HG02973 (cell line): ENCODE measurements around the gene TBC1D3D.
"Not testable (repeated sequence)": the region's sequence is repeated elsewhere in the genome, so short reads cannot be mapped to it uniquely, and the experiment has no call there.

Experiments
- ATAC-seq: cut with Tn5 transposase; IDR thresholded peaks from one replicate; pipeline ENCODE4 v1.9.1; 2021; ENCODE audit warnings: moderate library complexity; ENCODE audit not compliant: unreplicated experiment

TBC1D3D gene

GRCh38 chr17:38003676-38004075 is at the start of gene TBC1D3D:
TSS of gene TBC1D3D (plus strand) at chr17:38003976. CDS start at chr17:38005561, 1,585 bp downstream.
- ATAC-seq, result not testable (repeated sequence)

- not testable (repeated sequence) for ATAC-seq
These were observed 14.8 kb upstream of the TBC1D3D start, which contains the start of gene TBC1D3L for GRCh38 chr17:37988960-37989359. TSS of gene TBC1D3L (minus strand) at chr17:37989060. CDS start at chr17:37987520, 1,540 bp downstream.
